HG03520 (cell line): ENCODE results near the gene DNAJC28.
A peak's percentile ranks its signal among the peaks of the same experiment; 100 is the strongest.
"Not testable (repeated sequence)": the region's sequence is repeated elsewhere in the genome, so short reads cannot be mapped to it uniquely, and the experiment has no call there.

Experiments used
- ATAC-seq: cut with Tn5 transposase; IDR thresholded peaks from one replicate; pipeline ENCODE4 v1.9.1; 2021; ENCODE audit warnings: mild to moderate bottlenecking, moderate library complexity; ENCODE audit not compliant: unreplicated experiment

DNAJC28 gene

GRCh38 chr21:33481314-33481943, 10.1 kb downstream of the DNAJC28 start:
- ATAC-seq, result no peak

GRCh38 chr21:33480481-33481103, 10.9 kb downstream of the DNAJC28 start:
- no peak for ATAC-seq

GRCh38 chr21:33479679-33480480, 11.6 kb downstream of the DNAJC28 start, which contains the start of gene TMEM50B:
Gene TMEM50B, minus strand, starts transcription at chr21:33479974. Its CDS starts 11,089 bp downstream, at chr21:33468885.
- ATAC-seq, result peak; percentile 86

GRCh38 chr21:33478935-33479678, 12.4 kb downstream of the DNAJC28 start:
- ATAC-seq, result peak; percentile 4

DNA sequence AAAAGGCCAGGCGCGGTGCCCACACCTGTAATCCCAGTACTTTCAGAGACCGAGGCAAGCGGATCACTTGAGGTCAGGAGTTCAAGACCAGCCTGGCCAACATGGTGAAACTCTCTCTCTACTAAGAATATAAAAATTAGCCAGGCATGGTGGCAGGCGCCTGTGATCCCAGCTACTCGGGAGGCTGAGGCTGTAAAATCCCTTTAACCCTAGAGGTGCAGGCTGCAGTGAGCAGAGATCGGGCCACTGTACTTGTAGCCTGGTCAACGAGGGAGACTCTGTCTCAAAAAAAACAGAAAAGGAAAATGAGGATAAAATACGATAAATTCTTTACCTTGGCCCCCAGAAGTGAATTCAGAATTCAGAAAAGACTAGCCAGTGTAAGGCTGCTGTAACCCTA, 13.3 kb downstream of the DNAJC28 start:
- no peak for ATAC-seq

DNA sequence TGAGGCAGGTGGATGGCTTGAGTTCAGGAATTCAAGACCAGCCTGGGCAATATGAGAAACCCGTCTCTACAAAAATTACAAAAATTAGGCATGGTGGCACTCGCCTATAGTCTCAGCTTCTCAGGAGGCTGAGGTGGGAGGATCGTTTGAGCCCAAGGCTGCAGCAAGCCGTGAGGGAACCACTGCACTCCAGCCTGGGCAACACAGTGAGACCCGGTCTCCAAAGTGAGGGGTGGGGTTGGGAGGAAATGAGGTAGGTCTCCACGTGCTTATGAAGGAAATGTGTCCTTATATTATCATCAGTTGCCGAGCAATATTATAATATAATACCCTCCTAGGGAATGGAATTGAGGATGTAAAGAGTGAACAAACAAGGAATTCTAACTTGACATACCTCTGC, 14.4 kb downstream of the DNAJC28 start:
- no peak for ATAC-seq

DNA sequence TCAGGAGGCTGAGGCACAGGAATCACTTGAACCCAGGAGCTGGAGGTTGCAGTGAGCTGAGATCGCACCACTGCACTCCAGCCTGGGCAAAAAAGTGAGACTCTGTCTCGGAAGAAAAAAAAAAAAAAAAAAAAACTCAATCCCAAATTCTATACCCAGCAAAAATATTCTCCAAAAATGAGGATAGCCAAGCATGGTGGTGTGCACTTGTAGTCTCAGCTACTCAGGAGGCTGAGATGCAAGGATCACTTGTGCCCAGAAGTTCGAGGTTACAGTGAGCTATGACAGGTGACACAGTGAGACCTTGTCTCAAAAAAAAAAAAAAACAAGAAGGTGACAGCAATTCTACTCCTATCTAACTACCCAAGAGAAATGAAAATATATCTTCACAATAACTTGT, 18.2 kb downstream of the DNAJC28 start:
- no peak for ATAC-seq

GRCh38 chr21:33470701-33471100, 20.8 kb downstream of the DNAJC28 start:
- no peak for ATAC-seq

DNA sequence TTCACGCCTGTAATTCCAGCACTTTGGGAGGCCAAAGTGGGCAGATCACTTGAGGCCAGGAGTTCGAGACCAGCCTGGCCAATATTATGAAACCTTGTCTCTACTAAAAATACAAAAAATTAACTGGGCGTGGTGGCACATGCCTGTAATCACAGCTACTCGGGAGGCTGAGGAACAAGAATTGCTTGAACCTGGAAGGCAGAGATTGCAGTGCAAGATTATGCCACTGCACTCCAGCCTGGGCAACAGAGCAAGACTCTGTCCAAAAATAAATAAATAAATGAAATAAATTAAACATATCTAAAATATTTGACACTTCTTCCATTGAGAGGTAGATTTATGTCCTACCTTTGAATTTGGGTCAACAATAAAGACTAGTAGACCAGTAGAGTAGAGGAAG, 22.3 kb downstream of the DNAJC28 start:
- not testable (repeated sequence) for ATAC-seq

GRCh38 chr21:33461538-33462250, 29.8 kb downstream of the DNAJC28 start:
- ATAC-seq, result no peak

GRCh38 chr21:33458861-33459260, 32.7 kb downstream of the DNAJC28 start:
- ATAC-seq, result no peak

GRCh38 chr21:33455686-33456446, 35.6 kb downstream of the DNAJC28 start:
- ATAC-seq, result no peak

DNA sequence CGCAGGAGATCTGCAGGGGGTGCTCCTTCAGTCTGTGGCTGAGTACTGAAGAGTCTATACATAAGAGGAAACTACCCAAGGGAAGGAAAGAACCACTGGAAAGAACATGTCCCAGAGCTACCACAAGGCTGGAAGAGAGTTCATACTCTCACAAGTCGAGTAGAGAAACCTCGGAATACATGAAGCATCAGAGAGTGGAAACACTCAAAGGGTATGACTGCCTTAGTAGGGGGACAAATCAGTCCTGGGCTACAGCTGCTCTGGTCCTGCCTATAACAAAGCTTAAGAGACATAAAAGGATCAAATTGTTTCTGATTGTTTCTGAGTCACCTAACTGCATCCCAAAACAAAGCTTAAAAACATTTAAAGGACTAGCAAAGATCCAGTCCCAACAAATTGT, 39.2 kb downstream of the DNAJC28 start:
- no peak for ATAC-seq

- no peak for ATAC-seq
These were observed 39.9 kb downstream of the DNAJC28 start for GRCh38 chr21:33451634-33452071.

DNA sequence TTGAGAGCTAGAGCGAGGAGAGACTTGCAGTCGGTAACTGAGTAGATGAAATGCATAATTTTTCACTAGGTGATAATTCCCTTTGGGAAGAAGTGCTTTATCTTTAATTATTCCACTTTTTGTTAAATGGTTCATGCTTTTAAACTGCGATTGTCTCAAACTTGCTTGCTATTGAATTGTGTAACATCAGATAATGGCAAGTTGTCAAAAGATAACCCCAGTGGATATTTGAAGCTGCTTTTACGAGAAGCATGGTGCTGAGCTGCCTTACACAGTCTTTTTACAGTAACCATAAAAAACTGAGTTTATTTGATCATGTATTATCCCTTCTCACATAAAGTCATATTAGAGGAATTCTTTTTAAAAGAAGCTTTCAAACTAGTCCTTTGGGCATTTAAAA, 41.9 kb downstream of the DNAJC28 start:
- no peak for ATAC-seq

DNA sequence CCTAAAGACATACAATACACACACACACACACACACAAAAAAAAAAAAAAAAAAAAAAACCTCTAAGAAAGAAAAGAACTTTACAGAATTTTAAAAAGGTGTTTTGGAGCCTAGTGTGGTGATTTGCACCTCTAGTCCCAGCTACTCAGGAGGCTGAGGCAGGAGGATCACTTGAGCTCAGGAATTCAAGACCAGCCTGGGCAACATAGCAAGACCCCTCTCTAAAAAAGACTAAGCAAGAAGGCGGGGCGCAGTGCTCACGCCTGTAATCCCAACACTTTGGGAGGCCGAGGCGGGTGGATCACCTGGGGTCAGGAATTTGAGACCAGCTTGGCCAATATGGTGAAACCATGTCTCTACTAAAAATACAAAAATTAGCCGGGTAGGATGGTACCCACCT, 44.9 kb downstream of the DNAJC28 start:
- ATAC-seq, result not testable (repeated sequence)

DNA sequence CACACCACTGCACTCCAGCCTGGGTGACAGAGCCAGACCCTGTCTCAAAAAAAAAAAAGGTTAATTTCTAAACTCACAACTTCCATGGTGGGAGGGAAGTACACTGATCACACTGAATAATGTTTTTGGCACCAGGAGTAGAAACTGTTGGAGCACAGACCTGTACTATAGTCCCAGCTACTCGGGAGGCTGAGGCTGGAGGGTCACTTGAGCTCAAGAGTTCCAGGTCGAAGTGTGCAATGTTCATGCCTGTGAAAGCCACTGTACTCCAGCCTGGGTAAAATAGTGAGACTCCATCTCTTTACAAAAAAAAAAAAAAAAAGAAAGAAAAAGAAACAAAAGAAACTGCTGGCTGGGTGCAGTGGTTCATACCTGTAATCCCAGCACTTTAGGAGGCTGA, 47.0 kb downstream of the DNAJC28 start:
- no peak for ATAC-seq

GRCh38 chr21:33443194-33443593, 48.3 kb downstream of the DNAJC28 start:
- no peak for ATAC-seq
